Urinary bladder (tissue), 4 donors: ENCODE measurements around the gene BOC. TPM values are rescaled to one million over a fixed set of nuclear protein-coding genes. Genes with fewer than 3 reads are reported as not detected.

Source experiments
- DNase-seq: peaks from one replicate; pipeline ENCODE4 v3.0.0-alpha.2; 2015; ENCODE audit errors: extremely low spot score
- H3K27ac ChIP-seq: one replicate; pipeline ENCODE4 v1.5.1; 2013; ENCODE audit warnings: low read depth, mild to moderate bottlenecking, moderate library complexity
- H3K36me3 ChIP-seq: one replicate; pipeline ENCODE4 v1.6.1; 2013; ENCODE audit warnings: mild to moderate bottlenecking, moderate library complexity; ENCODE audit not compliant: insufficient read depth
- H3K4me1 ChIP-seq: one replicate; pipeline ENCODE4 v1.6.1; 2013; ENCODE audit warnings: mild to moderate bottlenecking, moderate library complexity; ENCODE audit not compliant: insufficient read depth
- H3K4me3 ChIP-seq: one replicate; pipeline ENCODE4 v1.5.1; 2013; ENCODE audit warnings: low read depth, low read length
- polyA plus RNA-seq: library from polyadenylated mRNA; stranded (reverse); fragments of 200-250 nt; gene quantifications from one replicate; pipeline ENCODE4 v1.2.3, GENCODE V29; 2013
- total RNA-seq: library from RNA; depleted of rRNA; stranded (reverse); fragments of >200 nt; gene quantifications from one replicate; pipeline ENCODE4 v1.2.3, GENCODE V29; 2014
- donor health status: healthy with polysubstance abuse.
- donor health status: healthy.

BOC gene
- total and polyA plus RNA-seq, 2 donors: 53.0 to 73.3 TPM

- Histone ChIP-seq H3K4me1 (no peaks in the 10 kb centered on the region), H3K36me3 (no peaks in the 10 kb centered on the region), H3K27ac (no peak overlapping the region), H3K4me3 (no peak overlapping the region)
- DNase-seq: no peak
Observed at GRCh38 chr3:113331187-113331586, 119.8 kb downstream of the BOC start.

Other genes with a start within 250 kb of the BOC start
- 7.5 TPM for gene CD200R1, start 236.5 kb upstream of the BOC start, total RNA-seq
- 1.1 TPM for gene CD200R1, start 236.5 kb upstream of the BOC start, polyA plus RNA-seq
- gene GTPBP8, start 220.6 kb upstream of the BOC start, total RNA-seq: 25.3 TPM
- gene GTPBP8, start 220.6 kb upstream of the BOC start, polyA plus RNA-seq: 15.4 TPM
- 30.4 TPM for gene CFAP44, start 229.9 kb downstream of the BOC start, total RNA-seq
- 3.5 TPM for gene CFAP44, start 229.9 kb downstream of the BOC start, polyA plus RNA-seq